ENCODE measurements around the gene MCL1. TPM values are rescaled to one million over a fixed set of nuclear protein-coding genes. Genes with fewer than 3 reads are reported as not detected.

Gene MCL1
- total and polyA plus RNA-seq, 2 experiments from 2014 or later, result 55.3 to 244 TPM

- Histone ChIP-seq H3K4me2 (peak overlapping the region; percentile 61), H3K27ac (ENCODE audit: low read depth) (peak overlapping the region; percentile 68), H4K20me1 (replicated peaks; ENCODE audit: insufficient read depth) (no peaks in the 10 kb centered on the region), H3F3A (replicated peaks; ENCODE audit: low read depth) (0 out of 2 replicates have a peak, but pooled peaks cover under 1% of the 10 kb centered on the region), H3K27me3 (ENCODE audit: insufficient read depth) (no peaks in the 10 kb centered on the region), H3K4me1 (ENCODE audit: insufficient read depth) (peaks cover 5% of the 10 kb centered on the region; the same call in 1 of the 2 replicates), H3K9me2 (ENCODE audit: insufficient read depth) (no peaks in the 10 kb centered on the region), H2AFZ (peak overlapping the region; percentile 13), H3K4me3 (no peak overlapping the region), H3K36me3 (ENCODE audit: insufficient read depth) (no peaks in the 10 kb centered on the region), H3K79me2 (replicated peaks; ENCODE audit: insufficient read depth) (no peaks in the 10 kb centered on the region)
- no peaks in the 10 kb centered on the region for H3K36me3 Mint-ChIP-seq (ENCODE audit: low read depth)
- DNase-seq (ENCODE audit: low spot score) (peak; percentile 77), ATAC-seq (peak; percentile 77)
- peak; percentile 57 to 73 for TF ChIP-seq CTCF (conservative IDR thresholded peaks at IDR 0.05; ENCODE audit: low read depth in 2 of 2)
- no peak for TF ChIP-seq REST (IDR thresholded peaks at IDR 0.05; ENCODE audit: unreplicated experiment)
- TF ChIP-seq ETS1 (IDR thresholded peaks at IDR 0.05), result no peak; the same call in 1 of the 2 replicates
- no peak for TF ChIP-seq EZH2phosphoT487 (IDR thresholded peaks at IDR 0.05; ENCODE audit: unreplicated experiment)
- H3K27me3 Mint-ChIP-seq (ENCODE audit: insufficient read depth, low read depth, poor library complexity), result peaks cover 9% of the 10 kb centered on the region
- peak overlapping the region; percentile 15; the same call in 1 of the 3 replicates for H3K4me3 Mint-ChIP-seq
- peak overlapping the region; percentile 84 for H3K27ac Mint-ChIP-seq
- no peaks in the 10 kb centered on the region for H3K9me3 Mint-ChIP-seq
- H3K4me1 Mint-ChIP-seq, result peaks cover 24% of the 10 kb centered on the region
These were observed 41.4 kb downstream of the MCL1 start for GRCh38 chr1:150537732-150538684.

Data from GM23338 (cell line).